Hepatocyte (in vitro differentiated cells): Measurements from ENCODE around the gene LRP1B.

Experiments used
- EZH2 ChIP-seq: fragments of 200-600 bp; sonication (generic); IDR thresholded peaks from 2 replicates; pipeline ENCODE4 v1.6.1; 2016; ENCODE audit warnings: antibody characterized with exemption, mild to moderate bottlenecking, borderline replicate concordance
- EZH2phosphoT487 ChIP-seq: fragments of 200-600 bp; sonication (generic); IDR thresholded peaks from one replicate; pipeline ENCODE4 v1.6.1; 2018; ENCODE audit warnings: antibody characterized with exemption, mild to moderate bottlenecking, low read depth, moderate library complexity; ENCODE audit not compliant: unreplicated experiment, severe bottlenecking
- TF ChIP-seq, protein P1 (sequence below): fragments of 200-600 bp; sonication (generic); IDR thresholded peaks from 2 replicates; pipeline ENCODE4 v1.5.1; 2016; ENCODE audit warnings: antibody characterized with exemption, mild to moderate bottlenecking; ENCODE audit not compliant: poor library complexity

DNA sequence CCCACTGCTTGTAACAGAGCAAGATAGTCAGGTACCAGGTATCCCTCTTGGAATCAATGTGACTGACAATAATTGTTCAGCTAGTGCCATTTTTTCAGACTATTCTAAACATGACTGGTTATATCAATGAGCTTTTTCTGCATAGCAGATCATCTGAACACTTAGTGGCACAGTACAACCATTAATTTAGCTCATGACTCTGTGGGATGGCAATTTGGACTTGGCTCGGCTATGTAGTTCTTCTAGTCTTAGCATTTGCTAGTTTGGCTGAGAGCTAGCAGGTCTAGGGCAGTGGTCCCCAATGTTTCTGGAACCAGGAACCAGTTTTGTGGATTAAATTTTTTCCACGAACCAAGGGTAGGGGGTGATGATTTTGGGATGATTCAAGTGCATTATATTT is 1929.2 kb downstream of the LRP1B start:
- TF ChIP-seq, protein P1, sequence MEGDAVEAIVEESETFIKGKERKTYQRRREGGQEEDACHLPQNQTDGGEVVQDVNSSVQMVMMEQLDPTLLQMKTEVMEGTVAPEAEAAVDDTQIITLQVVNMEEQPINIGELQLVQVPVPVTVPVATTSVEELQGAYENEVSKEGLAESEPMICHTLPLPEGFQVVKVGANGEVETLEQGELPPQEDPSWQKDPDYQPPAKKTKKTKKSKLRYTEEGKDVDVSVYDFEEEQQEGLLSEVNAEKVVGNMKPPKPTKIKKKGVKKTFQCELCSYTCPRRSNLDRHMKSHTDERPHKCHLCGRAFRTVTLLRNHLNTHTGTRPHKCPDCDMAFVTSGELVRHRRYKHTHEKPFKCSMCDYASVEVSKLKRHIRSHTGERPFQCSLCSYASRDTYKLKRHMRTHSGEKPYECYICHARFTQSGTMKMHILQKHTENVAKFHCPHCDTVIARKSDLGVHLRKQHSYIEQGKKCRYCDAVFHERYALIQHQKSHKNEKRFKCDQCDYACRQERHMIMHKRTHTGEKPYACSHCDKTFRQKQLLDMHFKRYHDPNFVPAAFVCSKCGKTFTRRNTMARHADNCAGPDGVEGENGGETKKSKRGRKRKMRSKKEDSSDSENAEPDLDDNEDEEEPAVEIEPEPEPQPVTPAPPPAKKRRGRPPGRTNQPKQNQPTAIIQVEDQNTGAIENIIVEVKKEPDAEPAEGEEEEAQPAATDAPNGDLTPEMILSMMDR: no peak
- TF ChIP-seq EZH2: no peak
- no peak for TF ChIP-seq EZH2phosphoT487
